ENCODE data around the gene TNNC1.

Gene TNNC1

GRCh38 chr3:52468336-52468735, 14.5 kb upstream of the TNNC1 start:
- TF ChIP-seq, protein P1, sequence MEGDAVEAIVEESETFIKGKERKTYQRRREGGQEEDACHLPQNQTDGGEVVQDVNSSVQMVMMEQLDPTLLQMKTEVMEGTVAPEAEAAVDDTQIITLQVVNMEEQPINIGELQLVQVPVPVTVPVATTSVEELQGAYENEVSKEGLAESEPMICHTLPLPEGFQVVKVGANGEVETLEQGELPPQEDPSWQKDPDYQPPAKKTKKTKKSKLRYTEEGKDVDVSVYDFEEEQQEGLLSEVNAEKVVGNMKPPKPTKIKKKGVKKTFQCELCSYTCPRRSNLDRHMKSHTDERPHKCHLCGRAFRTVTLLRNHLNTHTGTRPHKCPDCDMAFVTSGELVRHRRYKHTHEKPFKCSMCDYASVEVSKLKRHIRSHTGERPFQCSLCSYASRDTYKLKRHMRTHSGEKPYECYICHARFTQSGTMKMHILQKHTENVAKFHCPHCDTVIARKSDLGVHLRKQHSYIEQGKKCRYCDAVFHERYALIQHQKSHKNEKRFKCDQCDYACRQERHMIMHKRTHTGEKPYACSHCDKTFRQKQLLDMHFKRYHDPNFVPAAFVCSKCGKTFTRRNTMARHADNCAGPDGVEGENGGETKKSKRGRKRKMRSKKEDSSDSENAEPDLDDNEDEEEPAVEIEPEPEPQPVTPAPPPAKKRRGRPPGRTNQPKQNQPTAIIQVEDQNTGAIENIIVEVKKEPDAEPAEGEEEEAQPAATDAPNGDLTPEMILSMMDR (IDR thresholded peaks at IDR 0.05; ENCODE audit: insufficient read depth, low read depth, low read length, missing control alignments), result no peak
- no peak for DNase-seq (ENCODE audit: low read depth)
- no peak overlapping the region for H3K4me3 ChIP-seq (ENCODE audit: low read depth, low read length)

DNA sequence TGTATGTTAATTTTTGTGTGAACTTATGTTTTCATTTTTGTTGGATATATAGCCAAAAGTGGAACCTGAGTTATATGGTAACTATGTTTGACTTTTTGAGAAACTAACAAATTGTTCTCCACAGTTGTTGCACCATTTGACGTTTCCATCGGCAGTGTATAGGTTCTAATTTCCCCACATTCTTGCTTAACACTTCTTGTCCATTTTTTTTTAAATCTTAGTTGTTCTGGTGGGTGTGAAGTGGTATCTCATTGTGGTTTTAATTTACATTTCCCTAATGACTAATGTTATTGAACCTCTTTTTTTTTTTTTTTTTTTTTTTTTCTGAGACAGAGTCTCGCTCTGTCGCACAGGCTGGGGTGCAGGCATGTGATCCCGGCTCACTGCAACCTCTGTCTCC, 9.6 kb upstream of the TNNC1 start:
- H3K4me3 ChIP-seq (ENCODE audit: low read depth, low read length), result no peak overlapping the region
- TF ChIP-seq, protein P1 (IDR thresholded peaks at IDR 0.05; ENCODE audit: insufficient read depth, low read depth, low read length, missing control alignments), result no peak
- DNase-seq (ENCODE audit: low read depth), result no peak

- DNase-seq (ENCODE audit: low read depth), result no peak
- no peak overlapping the region for H3K4me3 ChIP-seq (ENCODE audit: low read depth, low read length)
- TF ChIP-seq, protein P1 (IDR thresholded peaks at IDR 0.05; ENCODE audit: insufficient read depth, low read depth, low read length, missing control alignments), result no peak
Measured at GRCh38 chr3:52461874-52462273, 8.0 kb upstream of the TNNC1 start.

- TF ChIP-seq, protein P1 (IDR thresholded peaks at IDR 0.05; ENCODE audit: insufficient read depth, low read depth, low read length, missing control alignments), result no peak
- H3K4me3 ChIP-seq (ENCODE audit: low read depth, low read length), result no peak overlapping the region
- DNase-seq (ENCODE audit: low read depth), result no peak
Measured at GRCh38 chr3:52458770-52459545, 5.1 kb upstream of the TNNC1 start.

- H3K4me3 ChIP-seq (ENCODE audit: low read depth, low read length), result no peak overlapping the region
- TF ChIP-seq, protein P1 (IDR thresholded peaks at IDR 0.05; ENCODE audit: insufficient read depth, low read depth, low read length, missing control alignments), result no peak
- DNase-seq (ENCODE audit: low read depth), result no peak
Measured at GRCh38 chr3:52458031-52458760, 4.4 kb upstream of the TNNC1 start.

DNA sequence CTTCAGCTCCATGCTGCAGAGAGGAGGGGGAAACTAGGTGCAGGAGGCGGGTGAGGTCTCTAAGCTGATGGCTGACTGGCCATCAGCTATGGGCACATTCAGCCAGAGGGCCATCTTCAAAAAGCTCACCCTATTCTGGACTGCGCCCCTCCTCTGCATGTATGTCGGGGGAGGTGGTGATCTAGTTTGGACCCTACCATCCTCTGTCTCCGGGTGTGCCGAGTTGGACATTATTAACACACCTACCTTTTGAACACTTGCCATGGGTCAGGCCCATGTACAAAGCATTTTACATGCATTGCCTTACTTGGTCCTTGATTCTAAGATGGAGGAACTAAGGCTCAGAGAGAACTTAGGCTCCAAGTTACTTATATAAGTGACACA, 3.0 kb upstream of the TNNC1 start:
- H3K4me3 ChIP-seq (ENCODE audit: low read depth, low read length), result peak overlapping the region; percentile 97
- TF ChIP-seq, protein P1 (IDR thresholded peaks at IDR 0.05; ENCODE audit: insufficient read depth, low read depth, low read length, missing control alignments), result no peak
- no peak for DNase-seq (ENCODE audit: low read depth)
